ENCODE results near the gene URB2. TPM values are rescaled to one million over a fixed set of nuclear protein-coding genes. Genes with fewer than 3 reads are reported as not detected.

The URB2 gene
- total RNA-seq, 6 donors from 2014 or later: 3.4 to 26.2 (median 7.2) TPM

DNA sequence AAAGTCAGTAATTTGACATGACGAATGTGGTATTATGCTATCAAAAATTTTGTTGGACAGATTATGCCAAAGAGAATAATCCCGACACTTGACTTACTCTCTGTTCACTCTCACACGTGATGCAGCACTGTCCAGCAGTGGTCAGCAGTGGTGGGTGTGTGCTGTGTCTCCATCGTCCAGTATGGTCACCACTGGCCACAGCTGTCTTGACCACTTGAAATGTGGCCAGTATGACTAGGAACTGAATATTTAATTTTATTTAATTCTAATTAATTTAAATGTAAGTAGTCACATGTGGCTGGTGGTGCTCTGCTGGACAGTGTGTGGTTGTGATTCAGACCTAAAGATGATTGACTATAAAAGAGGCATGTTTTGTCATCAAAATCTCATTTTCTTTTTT, 24.0 kb downstream of the URB2 start:
- H3K27ac ChIP-seq: no peak overlapping the region
- H3K27me3 ChIP-seq: no peaks in the 10 kb centered on the region
- no peaks in the 10 kb centered on the region for H3K4me1 ChIP-seq
- DNase-seq (no peak), ATAC-seq (ENCODE audit: low FRiP score in 2 of 2) (no peak)
- WGBS, 2 donors: 94 to 96% methylated on average over 4 of the region's 4 CpGs
- TF ChIP-seq CTCF (IDR thresholded peaks at IDR 0.05) (no peak), POLR2A (IDR thresholded peaks at IDR 0.05) (no peak), POLR2AphosphoS5 (IDR thresholded peaks at IDR 0.05) (no peak), EP300 (IDR thresholded peaks at IDR 0.05) (no peak)
- no peak overlapping the region for H3K4me3 ChIP-seq
- peaks cover 2 to 86% (median 44%) of the 10 kb centered on the region in 4 donors for H3K36me3 ChIP-seq
- no peaks in the 10 kb centered on the region for H3K9me3 ChIP-seq

GRCh38 chr1:229651546-229651945, 25.5 kb downstream of the URB2 start:
- no peaks in the 10 kb centered on the region for H3K27me3 ChIP-seq
- no peak overlapping the region for H3K27ac ChIP-seq
- TF ChIP-seq POLR2A (IDR thresholded peaks at IDR 0.05) (no peak), POLR2AphosphoS5 (IDR thresholded peaks at IDR 0.05) (no peak), CTCF (IDR thresholded peaks at IDR 0.05) (no peak), EP300 (IDR thresholded peaks at IDR 0.05) (no peak)
- no peak for ATAC-seq (ENCODE audit: low FRiP score in 2 of 2)
- no peaks in the 10 kb centered on the region for H3K9me3 ChIP-seq
- H3K4me1 ChIP-seq: no peaks in the 10 kb centered on the region
- no peak for DNase-seq
- WGBS, 2 donors: 95 to 97% methylated on average over 3 of the region's 3 CpGs
- H3K4me3 ChIP-seq: no peak overlapping the region
- H3K36me3 ChIP-seq: peaks cover 6 to 88% (median 39%) of the 10 kb centered on the region in 4 donors

DNA sequence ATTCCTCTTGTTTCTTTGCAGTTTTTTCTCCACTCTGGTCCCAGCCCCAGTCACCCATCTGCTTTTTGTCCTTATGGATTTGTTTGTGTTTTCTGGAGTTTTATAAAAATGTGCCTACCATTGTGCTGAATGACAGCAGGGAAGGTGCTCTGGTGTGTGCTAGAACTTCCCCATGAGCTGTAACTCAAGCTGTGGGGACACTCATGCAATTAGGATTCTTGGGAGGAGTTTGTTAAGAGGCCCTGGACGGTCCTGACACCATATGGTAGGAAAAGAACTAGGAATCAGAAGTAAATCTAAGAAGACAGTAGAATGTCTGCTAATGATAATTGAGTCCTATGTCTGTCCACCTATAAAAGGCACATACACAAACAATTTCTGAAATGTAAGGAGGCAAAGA, 27.4 kb downstream of the URB2 start:
- 70 to 89% methylated on average over 1 of the region's 1 CpG for WGBS, 2 donors
- ATAC-seq (ENCODE audit: low FRiP score in 2 of 2): no peak
- Histone ChIP-seq H3K27me3 (no peaks in the 10 kb centered on the region), H3K4me1 (no peaks in the 10 kb centered on the region), H3K36me3 (peaks cover 6 to 85% (median 32%) of the 10 kb centered on the region in 4 donors), H3K9me3 (no peaks in the 10 kb centered on the region), H3K27ac (no peak overlapping the region), H3K4me3 (no peak overlapping the region)
- DNase-seq: no peak
- TF ChIP-seq POLR2AphosphoS5 (IDR thresholded peaks at IDR 0.05): no peak
- no peak for TF ChIP-seq POLR2A (IDR thresholded peaks at IDR 0.05)
- TF ChIP-seq EP300 (IDR thresholded peaks at IDR 0.05): no peak

GRCh38 chr1:229655781-229656180, 29.7 kb downstream of the URB2 start:
- H3K36me3 ChIP-seq: peaks cover 4 to 85% (median 32%) of the 10 kb centered on the region in 4 donors
- ATAC-seq (ENCODE audit: low FRiP score in 2 of 2): no peak
- no peak overlapping the region for H3K27ac ChIP-seq
- WGBS, 2 donors: 91 to 96% methylated on average over 5 of the region's 5 CpGs
- H3K4me3 ChIP-seq: no peak overlapping the region
- TF ChIP-seq EP300 (IDR thresholded peaks at IDR 0.05): no peak
- TF ChIP-seq CTCF (IDR thresholded peaks at IDR 0.05): no peak
- no peak for TF ChIP-seq POLR2A (IDR thresholded peaks at IDR 0.05)
- TF ChIP-seq POLR2AphosphoS5 (IDR thresholded peaks at IDR 0.05): no peak
- H3K4me1 ChIP-seq: no peaks in the 10 kb centered on the region
- no peaks in the 10 kb centered on the region for H3K27me3 ChIP-seq
- H3K9me3 ChIP-seq: no peaks in the 10 kb centered on the region
- DNase-seq: no peak

- no peak for DNase-seq
- H3K9me3 ChIP-seq: no peaks in the 10 kb centered on the region
- no peak overlapping the region for H3K4me3 ChIP-seq
- no peak overlapping the region for H3K27ac ChIP-seq
- peaks cover 2 to 8% (median 5%) of the 10 kb centered on the region in 4 donors for H3K4me1 ChIP-seq
- WGBS, 2 donors: 90 to 94% methylated on average over 2 of the region's 2 CpGs
- no peak for TF ChIP-seq POLR2A (IDR thresholded peaks at IDR 0.05)
- no peak for TF ChIP-seq POLR2AphosphoS5 (IDR thresholded peaks at IDR 0.05)
- TF ChIP-seq EP300 (IDR thresholded peaks at IDR 0.05): no peak
- TF ChIP-seq CTCF (IDR thresholded peaks at IDR 0.05): no peak
- ATAC-seq (ENCODE audit: low FRiP score in 2 of 2): no peak
- H3K27me3 ChIP-seq: no peaks in the 10 kb centered on the region
- peaks cover 4 to 67% (median 33%) of the 10 kb centered on the region in 4 donors for H3K36me3 ChIP-seq
Measured at GRCh38 chr1:229657993-229658755, 32.1 kb downstream of the URB2 start.
